ENCODE data around the gene LLGL2. TPM values are rescaled to one million over a fixed set of nuclear protein-coding genes. Genes with fewer than 3 reads are reported as not detected.

The LLGL2 gene
- total RNA-seq, 4 donors from 2014 or later, result 326 to 1,573 (median 641) TPM

GRCh38 chr17:75553295-75554110 lies 28.0 kb downstream of the LLGL2 start:
- peak overlapping the region in 2 of 4 donors; percentile 0 to 1 for H3K27ac ChIP-seq
- in situ Hi-C loops (cut with MboI; ENCODE audit: low pct_ligation_motif_present in 1 of 4, low pct_unique_long_range_greater_than_20kb in 1 of 4, low sequenced_read_pairs in 3 of 4), result no loop called here
- H3K4me3 ChIP-seq, result no peak overlapping the region
- no peaks in the 10 kb centered on the region for H3K36me3 ChIP-seq
- TF ChIP-seq EP300 (IDR thresholded peaks at IDR 0.05; ENCODE audit: low read depth) (no peak), POLR2A (IDR thresholded peaks at IDR 0.05) (no peak), POLR2AphosphoS5 (IDR thresholded peaks at IDR 0.05) (no peak)
- TF ChIP-seq, protein P1, sequence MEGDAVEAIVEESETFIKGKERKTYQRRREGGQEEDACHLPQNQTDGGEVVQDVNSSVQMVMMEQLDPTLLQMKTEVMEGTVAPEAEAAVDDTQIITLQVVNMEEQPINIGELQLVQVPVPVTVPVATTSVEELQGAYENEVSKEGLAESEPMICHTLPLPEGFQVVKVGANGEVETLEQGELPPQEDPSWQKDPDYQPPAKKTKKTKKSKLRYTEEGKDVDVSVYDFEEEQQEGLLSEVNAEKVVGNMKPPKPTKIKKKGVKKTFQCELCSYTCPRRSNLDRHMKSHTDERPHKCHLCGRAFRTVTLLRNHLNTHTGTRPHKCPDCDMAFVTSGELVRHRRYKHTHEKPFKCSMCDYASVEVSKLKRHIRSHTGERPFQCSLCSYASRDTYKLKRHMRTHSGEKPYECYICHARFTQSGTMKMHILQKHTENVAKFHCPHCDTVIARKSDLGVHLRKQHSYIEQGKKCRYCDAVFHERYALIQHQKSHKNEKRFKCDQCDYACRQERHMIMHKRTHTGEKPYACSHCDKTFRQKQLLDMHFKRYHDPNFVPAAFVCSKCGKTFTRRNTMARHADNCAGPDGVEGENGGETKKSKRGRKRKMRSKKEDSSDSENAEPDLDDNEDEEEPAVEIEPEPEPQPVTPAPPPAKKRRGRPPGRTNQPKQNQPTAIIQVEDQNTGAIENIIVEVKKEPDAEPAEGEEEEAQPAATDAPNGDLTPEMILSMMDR (IDR thresholded peaks at IDR 0.05), result no peak
- H3K27me3 ChIP-seq, result no peaks in the 10 kb centered on the region
- 80 to 90% methylated on average over 2 to 8 of the region's 8 CpGs for WGBS, 2 donors (ENCODE audit: low coverage in 1 of 2)
- intact Hi-C loops (cut with DNase I; ENCODE audit: low total_unique reads), result no loop called here
- H3K4me1 ChIP-seq, result peaks cover 0 to 61% (median 51%) of the 10 kb centered on the region in 4 donors
- no peaks in the 10 kb centered on the region for H3K9me3 ChIP-seq
- no peak for DNase-seq

- TF ChIP-seq POLR2A (IDR thresholded peaks at IDR 0.05), result no peak
- TF ChIP-seq, protein P1 (IDR thresholded peaks at IDR 0.05), result no peak
- TF ChIP-seq POLR2AphosphoS5 (IDR thresholded peaks at IDR 0.05), result peak in 1 of 3 donors; percentile 20
- no peak for TF ChIP-seq EP300 (IDR thresholded peaks at IDR 0.05; ENCODE audit: low read depth)
- intact Hi-C loops (cut with DNase I; ENCODE audit: low total_unique reads), result no loop called here
- DNase-seq, result peak; percentile 63
- Histone ChIP-seq H3K9me3 (no peaks in the 10 kb centered on the region), H3K4me3 (no peak overlapping the region), H3K27me3 (no peaks in the 10 kb centered on the region), H3K36me3 (no peaks in the 10 kb centered on the region), H3K27ac (peak overlapping the region; percentile 74 to 80 (median 77)), H3K4me1 (peaks cover 0 to 45% (median 38%) of the 10 kb centered on the region in 4 donors)
- in situ Hi-C loops (cut with MboI; ENCODE audit: low pct_ligation_motif_present in 1 of 4, low pct_unique_long_range_greater_than_20kb in 1 of 4, low sequenced_read_pairs in 3 of 4), result no loop called here
- WGBS, 2 donors (ENCODE audit: low coverage in 1 of 2), result 53 to 73% methylated on average over 3 to 21 of the region's 21 CpGs
These were observed 30.2 kb downstream of the LLGL2 start for GRCh38 chr17:75555679-75556153.

DNA sequence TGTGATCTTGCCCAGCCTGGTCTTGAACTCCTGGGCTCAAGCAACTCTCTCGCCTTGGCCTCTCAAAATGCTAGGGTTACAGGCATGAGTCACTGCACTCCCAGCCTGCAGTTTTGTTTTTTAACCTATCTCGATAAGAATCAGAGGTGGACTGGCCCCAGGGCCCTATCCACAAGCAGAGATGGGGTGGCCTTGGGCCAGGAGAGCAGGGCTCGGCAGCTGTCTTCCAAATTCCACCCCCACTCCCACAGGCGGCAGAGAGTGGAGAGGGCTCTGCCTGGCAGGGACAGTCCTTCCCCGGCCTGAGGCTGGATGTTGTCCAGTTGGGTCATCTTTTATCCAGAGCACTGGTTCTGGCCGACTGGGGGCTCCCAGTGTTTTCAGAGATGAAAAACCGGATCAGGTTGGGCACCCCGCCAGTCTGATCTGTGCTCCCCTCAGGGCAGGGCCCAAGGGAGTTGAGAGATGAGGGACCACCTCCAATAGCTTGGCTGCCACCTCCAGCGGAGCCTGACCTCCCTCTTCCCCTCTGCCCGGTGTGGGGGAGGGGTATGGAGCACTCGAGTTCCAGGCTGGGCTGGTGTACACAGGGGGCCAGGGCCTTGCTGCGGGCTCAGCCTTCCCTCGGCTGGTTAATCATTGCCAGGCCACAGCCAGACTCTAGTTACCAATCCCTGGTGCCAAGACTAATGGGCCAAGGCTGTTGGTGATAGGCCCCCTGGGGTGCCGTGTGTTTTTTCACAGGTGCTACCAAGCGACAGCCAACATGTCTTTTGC lies 31.8 kb downstream of the LLGL2 start:
- Histone ChIP-seq H3K4me3 (no peak overlapping the region), H3K36me3 (no peaks in the 10 kb centered on the region), H3K27me3 (no peaks in the 10 kb centered on the region), H3K9me3 (no peaks in the 10 kb centered on the region), H3K4me1 (peaks cover 0 to 41% (median 38%) of the 10 kb centered on the region in 4 donors), H3K27ac (peak overlapping the region; percentile 74 to 80 (median 77))
- TF ChIP-seq, protein P1 (IDR thresholded peaks at IDR 0.05), result no peak
- TF ChIP-seq POLR2A (IDR thresholded peaks at IDR 0.05), result no peak
- no peak for TF ChIP-seq POLR2AphosphoS5 (IDR thresholded peaks at IDR 0.05)
- TF ChIP-seq EP300 (IDR thresholded peaks at IDR 0.05; ENCODE audit: low read depth), result no peak
- intact Hi-C loops (cut with DNase I; ENCODE audit: low total_unique reads) (no loop called here), in situ Hi-C loops (cut with MboI; ENCODE audit: low pct_ligation_motif_present in 1 of 4, low pct_unique_long_range_greater_than_20kb in 1 of 4, low sequenced_read_pairs in 3 of 4) (no loop called here)
- 41% methylated on average over 15 of the region's 15 CpGs; no CpG with 5 or more reads in 1 of the 2 donors for WGBS, 2 donors (ENCODE audit: low coverage in 1 of 2)
- peak; percentile 81 for DNase-seq

Measured in transverse colon (tissue), 4 donors.